ENCODE results near the gene SLC38A11. TPM values are rescaled to one million over a fixed set of nuclear protein-coding genes. Genes with fewer than 3 reads are reported as not detected.

Gene SLC38A11
- total and polyA plus RNA-seq, 2 of the 13 experiments (the other 11 are each of a cell fraction or from before 2014, with no cell fraction given) = 14.0 to 14.3 TPM

GRCh38 chr2:164933671-164934189 lies 21.6 kb downstream of the SLC38A11 start (continued):
- TF ChIP-seq SOX13 (IDR thresholded peaks at IDR 0.05) (0 out of 2 replicates have a peak, but pooled peaks have one; percentile 21), SOX13 (CRISPR knock-in tag; conservative IDR thresholded peaks at IDR 0.05 in 1 of 2, IDR thresholded peaks at IDR 0.05 in 1 of 2) (peak in 1 of 2 experiments; percentile 79; a peak in 1 of 4 replicates), SP4 (CRISPR knock-in tag; IDR thresholded peaks at IDR 0.05) (no peak), NR2F1 (CRISPR knock-in tag; IDR thresholded peaks at IDR 0.05) (peak in 1 of 2 experiments; percentile 66; a peak in 1 of 4 replicates), MED13 (CRISPR knock-in tag; IDR thresholded peaks at IDR 0.05) (peak; percentile 71; the same call in 1 of the 2 replicates), ZFP36L1 (CRISPR knock-in tag; IDR thresholded peaks at IDR 0.05) (no peak), ZNF670 (CRISPR knock-in tag; IDR thresholded peaks at IDR 0.05; ENCODE audit: borderline replicate concordance) (no peak), HDAC2 (CRISPR knock-in tag; IDR thresholded peaks at IDR 0.05) (peak; percentile 88), PHF21A (CRISPR knock-in tag; IDR thresholded peaks at IDR 0.05) (0 out of 2 replicates have a peak, but pooled peaks have one; percentile 35), ZNF264 (CRISPR knock-in tag; IDR thresholded peaks at IDR 0.05) (no peak), EP300 (IDR thresholded peaks at IDR 0.05; ENCODE audit: low read depth in 2 of 2, low read length in 2 of 2) (peak in 1 of 2 experiments; percentile 75; a peak in 2 of 4 replicates), EP300 (CRISPR knock-in tag; IDR thresholded peaks at IDR 0.05; ENCODE audit: borderline replicate concordance) (peak; percentile 7; the same call in 1 of the 2 replicates), SAP130 (CRISPR knock-in tag; IDR thresholded peaks at IDR 0.05; ENCODE audit: low read depth) (peak; percentile 40), FOXJ3 (CRISPR knock-in tag; IDR thresholded peaks at IDR 0.05; ENCODE audit: borderline replicate concordance) (peak; percentile 61; the same call in 1 of the 2 replicates), MED1 (CRISPR knock-in tag; IDR thresholded peaks at IDR 0.05) (peak; percentile 78)
- TF ChIP-seq, protein P1, sequence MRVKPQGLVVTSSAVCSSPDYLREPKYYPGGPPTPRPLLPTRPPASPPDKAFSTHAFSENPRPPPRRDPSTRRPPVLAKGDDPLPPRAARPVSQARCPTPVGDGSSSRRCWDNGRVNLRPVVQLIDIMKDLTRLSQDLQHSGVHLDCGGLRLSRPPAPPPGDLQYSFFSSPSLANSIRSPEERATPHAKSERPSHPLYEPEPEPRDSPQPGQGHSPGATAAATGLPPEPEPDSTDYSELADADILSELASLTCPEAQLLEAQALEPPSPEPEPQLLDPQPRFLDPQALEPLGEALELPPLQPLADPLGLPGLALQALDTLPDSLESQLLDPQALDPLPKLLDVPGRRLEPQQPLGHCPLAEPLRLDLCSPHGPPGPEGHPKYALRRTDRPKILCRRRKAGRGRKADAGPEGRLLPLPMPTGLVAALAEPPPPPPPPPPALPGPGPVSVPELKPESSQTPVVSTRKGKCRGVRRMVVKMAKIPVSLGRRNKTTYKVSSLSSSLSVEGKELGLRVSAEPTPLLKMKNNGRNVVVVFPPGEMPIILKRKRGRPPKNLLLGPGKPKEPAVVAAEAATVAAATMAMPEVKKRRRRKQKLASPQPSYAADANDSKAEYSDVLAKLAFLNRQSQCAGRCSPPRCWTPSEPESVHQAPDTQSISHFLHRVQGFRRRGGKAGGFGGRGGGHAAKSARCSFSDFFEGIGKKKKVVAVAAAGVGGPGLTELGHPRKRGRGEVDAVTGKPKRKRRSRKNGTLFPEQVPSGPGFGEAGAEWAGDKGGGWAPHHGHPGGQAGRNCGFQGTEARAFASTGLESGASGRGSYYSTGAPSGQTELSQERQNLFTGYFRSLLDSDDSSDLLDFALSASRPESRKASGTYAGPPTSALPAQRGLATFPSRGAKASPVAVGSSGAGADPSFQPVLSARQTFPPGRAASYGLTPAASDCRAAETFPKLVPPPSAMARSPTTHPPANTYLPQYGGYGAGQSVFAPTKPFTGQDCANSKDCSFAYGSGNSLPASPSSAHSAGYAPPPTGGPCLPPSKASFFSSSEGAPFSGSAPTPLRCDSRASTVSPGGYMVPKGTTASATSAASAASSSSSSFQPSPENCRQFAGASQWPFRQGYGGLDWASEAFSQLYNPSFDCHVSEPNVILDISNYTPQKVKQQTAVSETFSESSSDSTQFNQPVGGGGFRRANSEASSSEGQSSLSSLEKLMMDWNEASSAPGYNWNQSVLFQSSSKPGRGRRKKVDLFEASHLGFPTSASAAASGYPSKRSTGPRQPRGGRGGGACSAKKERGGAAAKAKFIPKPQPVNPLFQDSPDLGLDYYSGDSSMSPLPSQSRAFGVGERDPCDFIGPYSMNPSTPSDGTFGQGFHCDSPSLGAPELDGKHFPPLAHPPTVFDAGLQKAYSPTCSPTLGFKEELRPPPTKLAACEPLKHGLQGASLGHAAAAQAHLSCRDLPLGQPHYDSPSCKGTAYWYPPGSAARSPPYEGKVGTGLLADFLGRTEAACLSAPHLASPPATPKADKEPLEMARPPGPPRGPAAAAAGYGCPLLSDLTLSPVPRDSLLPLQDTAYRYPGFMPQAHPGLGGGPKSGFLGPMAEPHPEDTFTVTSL (CRISPR knock-in tag; IDR thresholded peaks at IDR 0.05; ENCODE audit: borderline replicate concordance) = peak; percentile 61; the same call in 1 of the 2 replicates
- TF ChIP-seq, protein P2, sequence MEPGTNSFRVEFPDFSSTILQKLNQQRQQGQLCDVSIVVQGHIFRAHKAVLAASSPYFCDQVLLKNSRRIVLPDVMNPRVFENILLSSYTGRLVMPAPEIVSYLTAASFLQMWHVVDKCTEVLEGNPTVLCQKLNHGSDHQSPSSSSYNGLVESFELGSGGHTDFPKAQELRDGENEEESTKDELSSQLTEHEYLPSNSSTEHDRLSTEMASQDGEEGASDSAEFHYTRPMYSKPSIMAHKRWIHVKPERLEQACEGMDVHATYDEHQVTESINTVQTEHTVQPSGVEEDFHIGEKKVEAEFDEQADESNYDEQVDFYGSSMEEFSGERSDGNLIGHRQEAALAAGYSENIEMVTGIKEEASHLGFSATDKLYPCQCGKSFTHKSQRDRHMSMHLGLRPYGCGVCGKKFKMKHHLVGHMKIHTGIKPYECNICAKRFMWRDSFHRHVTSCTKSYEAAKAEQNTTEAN (CRISPR knock-in tag; conservative IDR thresholded peaks at IDR 0.05) = 0 out of 2 replicates have a peak, but pooled peaks have one; percentile 37

All from HepG2 (cell line).